HCT116 (cell line): ENCODE data around the gene CNTNAP2. TPM values are rescaled to one million over a fixed set of nuclear protein-coding genes. Genes with fewer than 3 reads are reported as not detected.

Experiments used
- ATAC-seq: fragments of 200-7000 bp; cut with Tn5 transposase; 2 replicates; pipeline ENCODE4 v1.9.1; 2020; ENCODE audit warnings: mild to moderate bottlenecking, moderate library complexity
- BruUV-seq: library from RNA; stranded (reverse); fragments of 400-500 nt; replicated peaks from 2 replicates; lab custom pipeline; 2021; lab: Mats Ljungman, UMichigan
- CTCF ChIA-PET: fragments of 300-600 bp; sonication (Branson Sonifier 250); formaldehyde crosslinking; loops from one replicate; lab custom pipeline; 2021; ENCODE audit warnings: antibody characterized with exemption; lab: Charles Lee
- POLR2A ChIA-PET: fragments of 300-600, 350-600 bp; sonication (Branson Sonifier 250); formaldehyde crosslinking; loops from one replicate; lab custom pipeline; 2021; ENCODE audit warnings: antibody characterized with exemption; lab: Charles Lee
- RAD21 ChIA-PET, 2 experiments: fragments of 300-600 bp; sonication (Branson Sonifier 250); formaldehyde crosslinking; loops; one replicate each; lab custom pipeline; 2023; ENCODE audit warnings: low total read pairs in 2 of 2; ENCODE audit not compliant: uncharacterized antibody in 2 of 2, unreplicated experiment in 2 of 2, low non-redundant PET in 1 of 2; lab: Charles Lee
- DNase-seq: peaks from one replicate; pipeline ENCODE4 v3.0.0-alpha.2; 2010; ENCODE audit warnings: low read depth, low spot score
- H2AFZ ChIP-seq: fragments of 200-600 bp; shearing (Covaris generic), sonication (generic); 2 replicates; pipeline ENCODE4 v1.6.1; 2017; ENCODE audit warnings: low read depth, mixed run types, mixed read lengths, antibody characterized with exemption, low read length; ENCODE audit not compliant: poor library complexity, severe bottlenecking
- H3K27ac ChIP-seq: 2 replicates; pipeline ENCODE4 v1.5.1; 2012; ENCODE audit warnings: low read depth, low read length
- H3K27me3 ChIP-seq: fragments of 200-600 bp; sonication (generic); 2 replicates; pipeline ENCODE4 v1.6.1; 2016; ENCODE audit warnings: mixed run types, low read length, mixed read lengths; ENCODE audit not compliant: insufficient read depth
- H3K36me3 ChIP-seq, 2 experiments: fragments of 200-500 bp in 1 of 2; fragments of 200-600 bp in 1 of 2; sonication (Bioruptor generic) in 1 of 2; sonication (generic) in 1 of 2; 2 replicates each; pipeline versions ENCODE4 v1.5.1 to v1.6.1; 2014 to 2016; ENCODE audit warnings: low read length in 2 of 2, inconsistent platforms in 1 of 2, mixed read lengths in 1 of 2, mixed run types in 1 of 2; ENCODE audit not compliant: insufficient read depth in 2 of 2, control insufficient read depth in 1 of 2
- H3K4me1 ChIP-seq, 2 experiments: fragments of 200-600 bp in 1 of 2; sonication (generic) in 1 of 2; 2 replicates each; pipeline versions ENCODE4 v1.5.1 to v1.6.1; 2012 to 2017; ENCODE audit warnings: low read length in 2 of 2, inconsistent platforms in 1 of 2, mild to moderate bottlenecking in 1 of 2, mixed read lengths in 1 of 2, mixed run types in 1 of 2, moderate library complexity in 1 of 2; ENCODE audit not compliant: insufficient read depth in 2 of 2, control insufficient read depth in 1 of 2
- H3K4me2 ChIP-seq: fragments of 200-600 bp; sonication (generic); 2 replicates; pipeline ENCODE4 v1.6.1; 2017; ENCODE audit warnings: mixed run types, low read length, mixed read lengths
- H3K4me3 ChIP-seq, 2 experiments: fragments of 200-600 bp in 1 of 2; sonication (generic) in 1 of 2; replicated peaks in 1 of 2; 2 replicates each; pipeline ENCODE4 v1.5.1; 2011 to 2016; ENCODE audit warnings: low read length in 2 of 2, control low read depth in 1 of 2, low read depth in 1 of 2, mild to moderate bottlenecking in 1 of 2, mixed read lengths in 1 of 2, mixed run types in 1 of 2
- H3K79me2 ChIP-seq: fragments of 200-600 bp; sonication (generic); 2 replicates; pipeline ENCODE4 v1.6.1; 2017; ENCODE audit warnings: mild to moderate bottlenecking, mixed run types, low read length, moderate library complexity, mixed read lengths; ENCODE audit not compliant: insufficient read depth
- H3K9ac ChIP-seq: fragments of 200-600 bp; sonication (generic); 2 replicates; pipeline ENCODE4 v1.6.1; 2016; ENCODE audit warnings: low read length, mixed read lengths
- H3K9me2 ChIP-seq: fragments of 200-600 bp; sonication (generic), shearing (Covaris generic); 2 replicates; pipeline ENCODE4 v1.6.1; 2017; ENCODE audit warnings: mixed run types, mild to moderate bottlenecking, moderate library complexity; ENCODE audit not compliant: insufficient read depth
- H3K9me3 ChIP-seq, 2 experiments: fragments of 200-500 bp in 1 of 2; fragments of 200-600 bp in 1 of 2; sonication (Bioruptor generic) in 1 of 2; sonication (generic) in 1 of 2; 2 replicates each; pipeline ENCODE4 v1.6.1; 2014 to 2017; ENCODE audit warnings: low read length in 2 of 2, mixed read lengths in 2 of 2, inconsistent platforms in 1 of 2, low read depth in 1 of 2, mild to moderate bottlenecking in 1 of 2, mixed run types in 1 of 2, moderate library complexity in 1 of 2; ENCODE audit not compliant: control insufficient read depth in 1 of 2, insufficient read depth in 1 of 2
- H4K20me1 ChIP-seq: fragments of 200-600 bp; sonication (generic), shearing (Covaris generic); 2 replicates; pipeline ENCODE4 v1.6.1; 2017; ENCODE audit warnings: mixed run types, mild to moderate bottlenecking, moderate library complexity; ENCODE audit not compliant: insufficient read depth
- CEBPB ChIP-seq: IDR thresholded peaks from 2 replicates; pipeline ENCODE4 v1.6.1; 2012; ENCODE audit warnings: low read depth
- SRF ChIP-seq: IDR thresholded peaks from 2 replicates; pipeline ENCODE4 v1.6.1; 2012; ENCODE audit warnings: low read depth
- YY1 ChIP-seq: IDR thresholded peaks from 2 replicates; pipeline ENCODE4 v1.6.1; 2011; ENCODE audit warnings: low read length, low read depth, moderate library complexity, mild to moderate bottlenecking; ENCODE audit not compliant: insufficient replicate concordance; ENCODE audit errors: extremely low read depth
- intact Hi-C: fragments of 100-400 bp; cut with micrococcal nuclease; formaldehyde crosslinking; loops from 2 replicates; pipeline ENCODE4 v1.10.0; 2022
- total RNA-seq: library from RNA; stranded (reverse); gene quantifications from one replicate; pipeline ENCODE4 v1.2.1, GENCODE V29; 2021; ENCODE audit not compliant: unreplicated experiment
- TF ChIP-seq, protein P1 (sequence below): IDR thresholded peaks from 2 replicates; pipeline ENCODE4 v1.6.1; 2012; ENCODE audit warnings: low read depth
- TF ChIP-seq, protein P2 (sequence below): IDR thresholded peaks from 2 replicates; pipeline ENCODE4 v1.6.1; 2011; ENCODE audit warnings: mild to moderate bottlenecking, low read length, moderate library complexity; ENCODE audit not compliant: insufficient replicate concordance; ENCODE audit errors: extremely low read depth

CNTNAP2 gene
- total RNA-seq, 1 experiment from 2014 or later: 0.37 TPM

DNA sequence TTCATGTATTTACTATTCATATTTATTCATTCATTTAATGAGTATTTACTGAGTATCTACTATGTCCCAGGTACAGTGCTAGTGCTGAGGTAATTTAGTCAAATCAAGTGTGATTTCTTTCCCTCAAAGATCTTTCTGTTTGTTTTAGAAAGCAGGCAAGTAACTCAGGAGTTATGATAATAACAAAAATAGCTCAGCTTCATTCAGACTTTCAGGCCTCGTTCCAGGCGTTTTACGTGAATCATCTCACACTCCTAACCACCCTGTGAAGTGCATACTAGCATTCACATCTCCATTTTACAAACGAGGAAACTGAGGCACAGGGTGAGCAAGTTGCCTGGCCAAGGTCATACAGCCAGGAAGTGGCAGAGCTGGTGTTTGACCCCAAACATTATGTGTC, 2005.2 kb downstream of the CNTNAP2 start:
- no peak overlapping the region for H3K4me2 ChIP-seq
- no peak overlapping the region for H3K27ac ChIP-seq
- ChIA-PET RAD21 (no interaction called here), CTCF (no interaction called here), POLR2A (no interaction called here)
- H3K9ac ChIP-seq: no peak overlapping the region
- no peak for DNase-seq
- no peak for ATAC-seq
- no peaks in the 10 kb centered on the region for H4K20me1 ChIP-seq
- H2AFZ ChIP-seq: no peak overlapping the region
- no peaks in the 10 kb centered on the region for H3K79me2 ChIP-seq
- no peaks in the 10 kb centered on the region for H3K36me3 ChIP-seq
- intact Hi-C loops: no loop called here
- no peaks in the 10 kb centered on the region for H3K9me2 ChIP-seq
- TF ChIP-seq, protein P1, sequence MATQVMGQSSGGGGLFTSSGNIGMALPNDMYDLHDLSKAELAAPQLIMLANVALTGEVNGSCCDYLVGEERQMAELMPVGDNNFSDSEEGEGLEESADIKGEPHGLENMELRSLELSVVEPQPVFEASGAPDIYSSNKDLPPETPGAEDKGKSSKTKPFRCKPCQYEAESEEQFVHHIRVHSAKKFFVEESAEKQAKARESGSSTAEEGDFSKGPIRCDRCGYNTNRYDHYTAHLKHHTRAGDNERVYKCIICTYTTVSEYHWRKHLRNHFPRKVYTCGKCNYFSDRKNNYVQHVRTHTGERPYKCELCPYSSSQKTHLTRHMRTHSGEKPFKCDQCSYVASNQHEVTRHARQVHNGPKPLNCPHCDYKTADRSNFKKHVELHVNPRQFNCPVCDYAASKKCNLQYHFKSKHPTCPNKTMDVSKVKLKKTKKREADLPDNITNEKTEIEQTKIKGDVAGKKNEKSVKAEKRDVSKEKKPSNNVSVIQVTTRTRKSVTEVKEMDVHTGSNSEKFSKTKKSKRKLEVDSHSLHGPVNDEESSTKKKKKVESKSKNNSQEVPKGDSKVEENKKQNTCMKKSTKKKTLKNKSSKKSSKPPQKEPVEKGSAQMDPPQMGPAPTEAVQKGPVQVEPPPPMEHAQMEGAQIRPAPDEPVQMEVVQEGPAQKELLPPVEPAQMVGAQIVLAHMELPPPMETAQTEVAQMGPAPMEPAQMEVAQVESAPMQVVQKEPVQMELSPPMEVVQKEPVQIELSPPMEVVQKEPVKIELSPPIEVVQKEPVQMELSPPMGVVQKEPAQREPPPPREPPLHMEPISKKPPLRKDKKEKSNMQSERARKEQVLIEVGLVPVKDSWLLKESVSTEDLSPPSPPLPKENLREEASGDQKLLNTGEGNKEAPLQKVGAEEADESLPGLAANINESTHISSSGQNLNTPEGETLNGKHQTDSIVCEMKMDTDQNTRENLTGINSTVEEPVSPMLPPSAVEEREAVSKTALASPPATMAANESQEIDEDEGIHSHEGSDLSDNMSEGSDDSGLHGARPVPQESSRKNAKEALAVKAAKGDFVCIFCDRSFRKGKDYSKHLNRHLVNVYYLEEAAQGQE: no peak
- TF ChIP-seq, protein P2, sequence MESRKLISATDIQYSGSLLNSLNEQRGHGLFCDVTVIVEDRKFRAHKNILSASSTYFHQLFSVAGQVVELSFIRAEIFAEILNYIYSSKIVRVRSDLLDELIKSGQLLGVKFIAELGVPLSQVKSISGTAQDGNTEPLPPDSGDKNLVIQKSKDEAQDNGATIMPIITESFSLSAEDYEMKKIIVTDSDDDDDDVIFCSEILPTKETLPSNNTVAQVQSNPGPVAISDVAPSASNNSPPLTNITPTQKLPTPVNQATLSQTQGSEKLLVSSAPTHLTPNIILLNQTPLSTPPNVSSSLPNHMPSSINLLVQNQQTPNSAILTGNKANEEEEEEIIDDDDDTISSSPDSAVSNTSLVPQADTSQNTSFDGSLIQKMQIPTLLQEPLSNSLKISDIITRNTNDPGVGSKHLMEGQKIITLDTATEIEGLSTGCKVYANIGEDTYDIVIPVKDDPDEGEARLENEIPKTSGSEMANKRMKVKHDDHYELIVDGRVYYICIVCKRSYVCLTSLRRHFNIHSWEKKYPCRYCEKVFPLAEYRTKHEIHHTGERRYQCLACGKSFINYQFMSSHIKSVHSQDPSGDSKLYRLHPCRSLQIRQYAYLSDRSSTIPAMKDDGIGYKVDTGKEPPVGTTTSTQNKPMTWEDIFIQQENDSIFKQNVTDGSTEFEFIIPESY: no peak
- TF ChIP-seq YY1 (no peak), CEBPB (no peak), SRF (no peak)
- no peaks in the 10 kb centered on the region for H3K4me1 ChIP-seq
- no peaks in the 10 kb centered on the region for H3K27me3 ChIP-seq
- no peak overlapping the region for H3K4me3 ChIP-seq
- no TSS peak for BruUV-seq
- no peaks in the 10 kb centered on the region for H3K9me3 ChIP-seq
